Measurements from ENCODE around the gene HDAC3.

DNA sequence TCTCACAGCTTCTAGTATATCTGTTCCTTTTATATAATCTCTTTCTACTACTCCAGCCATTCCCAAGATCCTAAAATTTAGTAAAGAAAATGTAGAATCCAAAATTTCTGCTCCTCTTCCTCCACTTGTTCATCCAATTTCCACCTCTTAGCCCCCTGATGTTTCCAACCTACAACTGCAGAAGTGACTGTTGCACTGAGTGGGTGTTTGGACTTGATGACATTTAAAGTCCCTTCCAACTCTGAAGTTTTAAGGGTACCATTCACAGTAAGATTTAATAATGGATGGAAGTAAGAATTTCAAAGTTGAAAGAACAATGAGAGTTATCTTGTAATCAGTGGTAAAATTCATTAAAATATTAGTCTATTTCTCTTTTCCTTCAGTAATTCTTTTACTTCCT lies 23.3 kb downstream of the HDAC3 start:
- TF ChIP-seq POLR2A (IDR thresholded peaks at IDR 0.05) (no peak), CTCF (IDR thresholded peaks at IDR 0.05) (no peak)
